Activated T-cell treated with anti-CD3 and anti-CD28 coated beads for 48 hours (primary cell): ENCODE results near the gene GPR39.

ENCODE experiments used
- DNase-seq: peaks from one replicate; pipeline ENCODE4 v3.0.0-alpha.2; 2020; ENCODE audit warnings: low read depth

Gene GPR39

GRCh38 chr2:132642415-132642814, 225.8 kb downstream of the GPR39 start:
- no peak for DNase-seq

DNA sequence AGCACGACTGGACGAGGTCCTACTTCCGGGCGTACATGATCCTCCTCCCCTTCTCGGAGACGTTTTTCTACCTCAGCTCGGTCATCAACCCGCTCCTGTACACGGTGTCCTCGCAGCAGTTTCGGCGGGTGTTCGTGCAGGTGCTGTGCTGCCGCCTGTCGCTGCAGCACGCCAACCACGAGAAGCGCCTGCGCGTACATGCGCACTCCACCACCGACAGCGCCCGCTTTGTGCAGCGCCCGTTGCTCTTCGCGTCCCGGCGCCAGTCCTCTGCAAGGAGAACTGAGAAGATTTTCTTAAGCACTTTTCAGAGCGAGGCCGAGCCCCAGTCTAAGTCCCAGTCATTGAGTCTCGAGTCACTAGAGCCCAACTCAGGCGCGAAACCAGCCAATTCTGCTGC, 228.6 kb downstream of the GPR39 start:
- DNase-seq, result no peak

DNA sequence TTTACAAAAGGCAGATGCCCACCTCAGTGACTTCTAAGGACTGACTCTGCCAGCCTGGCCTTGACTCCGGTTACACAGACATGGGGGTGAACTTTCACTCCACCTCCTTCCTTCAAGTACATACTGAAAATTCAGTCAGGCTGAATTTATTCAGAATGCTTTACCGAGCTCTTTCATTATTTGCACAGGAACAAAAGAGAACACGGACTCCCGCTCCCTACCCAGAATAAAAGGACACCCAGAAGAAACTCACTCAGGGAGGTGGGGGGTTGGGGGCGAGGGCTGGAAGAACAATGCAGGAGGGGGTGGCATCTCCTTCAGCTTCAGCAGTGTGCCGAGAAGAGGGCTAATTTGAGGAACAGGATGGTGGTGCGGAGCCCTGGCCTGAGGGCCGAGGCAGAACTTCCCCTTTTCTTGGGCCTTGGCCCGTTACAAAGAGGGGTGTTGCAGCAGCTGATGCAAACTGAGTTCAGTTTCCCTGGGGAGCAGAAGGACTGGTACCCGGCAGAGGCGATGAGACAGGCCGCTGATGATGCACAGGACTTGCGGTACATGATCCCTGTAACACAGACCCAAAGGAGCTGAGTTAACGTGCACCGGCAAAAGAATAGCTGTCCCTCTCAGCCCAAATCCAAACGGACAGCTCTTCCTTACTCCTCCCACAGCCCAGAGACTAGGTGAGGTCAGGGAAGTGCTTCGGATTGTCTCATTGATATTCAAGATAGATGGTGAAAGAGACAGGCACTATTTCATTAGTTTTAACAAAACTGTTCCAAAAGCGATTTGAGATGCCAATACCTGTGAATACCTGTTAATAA, 229.3 kb downstream of the GPR39 start:
- no peak for DNase-seq

DNA sequence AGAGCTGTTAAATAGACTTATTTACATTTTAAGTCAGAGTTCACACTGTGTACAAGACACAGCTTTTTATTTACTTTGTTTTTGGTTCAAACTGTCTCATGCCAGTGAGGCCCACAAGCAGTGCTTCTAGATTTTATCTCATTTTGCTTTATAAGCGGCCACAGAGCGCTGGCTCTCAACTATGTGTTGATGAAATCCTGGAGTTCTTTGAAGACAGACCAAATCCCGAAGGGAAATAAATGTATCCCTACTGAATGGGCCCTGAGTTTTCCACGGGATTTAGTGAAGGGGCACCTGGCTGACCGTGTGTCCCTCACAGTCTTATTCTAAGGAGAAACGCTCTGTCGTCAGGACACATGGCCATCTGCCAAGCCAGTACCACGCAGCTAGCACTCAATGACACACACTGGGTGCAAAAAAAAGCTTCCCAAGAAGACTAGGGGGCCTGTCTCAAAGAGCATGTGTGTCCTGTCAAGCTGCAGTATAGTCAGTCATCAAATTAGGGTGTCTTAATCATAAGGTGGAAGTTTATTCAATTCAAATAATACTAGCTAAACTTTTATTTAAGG, 230.0 kb downstream of the GPR39 start:
- DNase-seq, result no peak

DNA sequence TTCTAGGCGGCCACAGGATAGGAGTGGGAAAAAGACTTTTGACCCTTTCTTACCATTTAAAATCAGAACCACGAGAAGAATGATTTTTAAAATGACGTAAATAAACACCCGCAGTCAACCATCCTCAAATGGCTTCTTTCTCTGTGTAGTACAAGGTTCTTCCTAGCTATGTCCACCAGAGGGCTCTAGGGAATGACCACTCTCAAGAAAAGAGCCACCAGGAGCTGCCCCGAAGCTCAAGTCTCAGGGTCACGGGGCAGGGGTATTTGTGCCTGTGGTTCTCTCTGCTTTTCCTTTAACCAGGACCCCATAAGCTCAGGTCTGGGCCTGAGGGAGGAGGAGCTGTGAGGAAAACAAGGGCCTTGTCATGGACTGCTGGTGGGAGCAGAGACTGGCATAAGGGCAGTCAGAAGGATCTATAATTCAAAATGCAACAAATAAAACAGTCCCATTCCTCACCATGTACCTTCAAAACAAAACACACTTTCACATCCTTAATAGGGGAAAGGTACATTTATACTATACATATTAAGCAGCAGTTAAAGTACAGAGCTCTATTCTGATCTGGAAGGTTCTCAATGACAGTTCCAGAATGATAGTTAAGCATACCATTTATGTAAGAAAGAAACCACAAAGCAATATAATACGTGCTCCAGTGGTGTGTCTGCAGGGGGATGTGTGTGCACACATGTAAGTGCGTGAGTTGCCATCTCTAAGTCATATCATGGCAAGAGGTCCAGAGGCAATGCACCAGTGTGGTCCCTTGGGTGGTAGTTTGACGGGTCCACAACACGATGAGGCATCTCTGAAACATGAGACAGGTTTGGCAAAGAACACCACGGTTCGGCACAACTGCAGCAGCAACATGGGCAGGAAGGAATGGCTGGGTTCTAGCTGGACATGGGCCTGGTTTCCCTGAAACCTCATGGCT, 234.8 kb downstream of the GPR39 start:
- no peak for DNase-seq

- no peak for DNase-seq
These were observed 235.9 kb downstream of the GPR39 start for GRCh38 chr2:132652474-132652873.

DNA sequence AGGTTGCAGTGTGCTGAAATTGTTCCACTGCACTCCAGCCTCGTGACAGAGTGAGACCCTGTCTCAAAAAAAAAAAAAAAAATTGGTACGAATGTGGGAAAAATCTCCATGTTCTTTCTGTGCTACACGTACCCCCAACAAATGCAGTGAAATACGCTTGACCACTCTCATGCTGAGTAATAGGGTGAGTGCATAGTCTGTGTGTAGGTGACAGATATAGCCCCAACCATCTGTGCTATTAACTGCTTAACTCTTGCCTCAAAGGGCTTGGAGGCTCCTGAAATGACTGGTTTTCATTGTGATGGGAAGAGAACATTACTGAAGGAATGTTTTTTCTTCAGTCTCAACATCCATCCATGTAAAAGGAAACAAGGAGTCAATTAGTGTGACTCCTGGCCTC, 237.7 kb downstream of the GPR39 start:
- DNase-seq, result no peak

GRCh38 chr2:132654968-132655367, 238.4 kb downstream of the GPR39 start:
- no peak for DNase-seq

- no peak for DNase-seq
These were observed 239.8 kb downstream of the GPR39 start for GRCh38 chr2:132656266-132656975.

DNA sequence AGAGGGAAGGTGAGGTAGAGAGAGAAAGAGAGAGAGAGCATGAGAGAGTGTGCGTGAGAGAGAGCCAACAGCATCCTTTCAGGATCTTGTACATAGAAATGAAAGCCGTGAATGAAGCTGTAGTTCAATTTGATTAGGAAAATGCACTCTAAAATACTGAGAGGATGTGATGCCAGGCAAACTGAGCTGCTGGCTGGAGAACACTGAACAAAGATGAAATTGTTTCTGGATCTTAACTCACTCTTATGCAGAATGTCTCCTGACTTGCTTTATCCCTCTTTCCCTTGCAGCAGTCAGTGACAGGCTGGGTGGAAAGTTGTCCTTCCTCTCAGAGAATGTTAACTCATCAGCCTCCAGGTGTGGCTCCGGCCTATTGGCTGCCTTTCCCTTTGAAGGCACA, 242.7 kb downstream of the GPR39 start:
- no peak for DNase-seq

DNA sequence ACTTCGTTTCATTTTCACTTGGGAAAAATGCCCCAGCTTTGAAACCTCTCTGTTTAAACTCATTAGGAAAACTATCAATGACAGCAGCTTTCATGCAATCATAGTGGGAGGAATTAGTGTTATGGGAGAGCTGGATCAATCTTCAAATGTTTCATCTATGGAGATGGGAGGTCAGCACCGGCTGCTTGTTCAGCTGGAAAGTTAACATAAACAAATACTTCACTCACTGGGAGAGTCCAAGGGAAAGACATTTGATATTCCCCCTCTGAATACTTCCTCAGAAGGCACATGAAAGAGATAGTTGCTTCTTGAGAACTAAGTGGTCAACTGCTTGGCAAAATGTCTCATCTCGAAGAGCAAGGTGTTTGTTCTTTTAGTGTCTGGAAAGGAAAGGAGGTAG, 246.1 kb downstream of the GPR39 start:
- no peak for DNase-seq

- no peak for DNase-seq
These were observed 247.5 kb downstream of the GPR39 start for GRCh38 chr2:132664096-132664495.

DNA sequence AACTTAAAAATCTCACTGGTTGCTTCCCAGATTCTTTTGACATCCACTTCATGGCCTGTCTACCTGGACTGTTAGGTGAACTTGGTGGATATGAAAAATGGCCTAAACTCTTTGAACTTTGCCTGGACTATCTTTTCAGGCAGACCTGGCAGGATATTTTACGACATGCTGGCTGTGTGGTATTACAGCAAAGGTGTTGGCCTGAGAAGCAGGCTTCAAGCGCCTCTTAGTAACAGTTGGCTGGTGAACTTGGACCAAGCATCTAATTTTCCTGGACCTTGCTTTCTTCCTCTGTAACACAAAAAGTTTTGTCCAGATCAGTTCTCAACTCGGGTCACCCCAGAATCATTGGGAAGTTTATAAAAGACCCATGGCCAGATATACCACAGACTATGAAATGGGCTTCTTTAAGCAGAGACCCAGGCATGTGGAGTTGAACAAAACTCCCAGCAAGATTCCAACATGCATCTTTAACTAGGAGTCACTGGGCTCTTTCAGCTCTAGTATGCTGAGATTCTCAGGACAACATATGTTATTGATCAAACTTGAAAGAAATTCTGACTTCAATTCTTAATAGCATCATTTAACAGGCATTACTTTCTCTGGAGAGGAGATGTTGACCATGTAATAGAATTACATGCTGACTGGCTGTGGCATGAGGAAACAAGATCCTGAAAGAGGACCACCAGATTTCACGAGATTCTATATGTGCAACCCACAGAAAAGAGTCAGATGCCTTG, 249.0 kb downstream of the GPR39 start:
- DNase-seq, result no peak

DNA sequence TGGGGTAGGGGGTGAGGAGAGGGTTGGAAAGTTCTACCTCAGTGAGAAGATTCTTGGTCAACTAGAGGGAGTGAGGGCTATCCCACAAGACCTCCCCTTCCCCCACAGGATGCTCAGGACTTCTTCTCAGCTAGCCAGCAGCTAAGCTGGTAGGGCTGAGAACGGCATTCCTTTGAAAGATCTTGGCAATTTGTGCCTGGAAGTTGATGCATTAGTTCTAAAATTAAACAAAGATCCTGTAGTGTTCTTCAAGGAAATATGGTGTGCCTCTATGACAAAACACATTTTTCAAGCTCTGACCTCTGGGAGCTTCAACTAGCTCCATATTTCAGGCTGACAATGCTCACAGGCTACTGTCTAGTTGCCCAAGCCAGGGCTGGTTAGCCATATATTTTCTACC, 251.1 kb downstream of the GPR39 start:
- no peak for DNase-seq

- DNase-seq, result no peak
These were observed 251.7 kb downstream of the GPR39 start for GRCh38 chr2:132668189-132668823.

- DNase-seq, result no peak
These were observed 252.6 kb downstream of the GPR39 start for GRCh38 chr2:132668987-132669907.

DNA sequence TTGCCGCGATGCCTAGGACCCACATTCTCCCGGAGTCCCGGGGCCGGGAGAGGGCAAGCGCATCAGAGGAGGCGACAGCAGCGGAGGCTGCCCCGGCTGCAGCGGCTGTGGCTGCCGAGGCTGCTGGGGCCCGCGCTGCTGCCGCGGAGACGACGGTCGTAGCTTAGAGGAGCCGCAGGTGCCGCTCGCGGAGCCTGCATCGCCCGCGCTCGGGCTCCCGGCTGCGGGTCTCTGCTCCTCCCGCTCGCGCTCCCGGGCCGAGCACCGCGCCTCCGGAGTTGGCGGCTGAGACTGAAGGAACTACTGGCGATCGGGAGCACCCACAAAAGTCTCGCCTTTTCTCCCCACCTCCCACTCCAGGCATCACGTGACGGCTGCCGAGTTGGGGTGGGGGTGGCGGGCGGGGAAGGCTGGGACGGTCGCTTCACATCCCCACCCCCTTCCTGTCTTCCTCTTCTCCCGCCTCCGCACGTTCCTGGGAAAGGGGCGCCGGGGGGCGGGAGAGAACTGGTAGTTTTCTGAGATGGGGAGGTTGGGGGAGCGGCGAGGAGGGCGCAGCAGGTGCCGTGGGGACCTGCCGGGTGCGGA, 253.4 kb downstream of the GPR39 start, which contains the start of gene LYPD1:
LYPD1 (minus strand) TSS at position 298 of the 588 bp plus-strand sequence; CDS start at position 25, 273 bp downstream.
- no peak for DNase-seq

DNA sequence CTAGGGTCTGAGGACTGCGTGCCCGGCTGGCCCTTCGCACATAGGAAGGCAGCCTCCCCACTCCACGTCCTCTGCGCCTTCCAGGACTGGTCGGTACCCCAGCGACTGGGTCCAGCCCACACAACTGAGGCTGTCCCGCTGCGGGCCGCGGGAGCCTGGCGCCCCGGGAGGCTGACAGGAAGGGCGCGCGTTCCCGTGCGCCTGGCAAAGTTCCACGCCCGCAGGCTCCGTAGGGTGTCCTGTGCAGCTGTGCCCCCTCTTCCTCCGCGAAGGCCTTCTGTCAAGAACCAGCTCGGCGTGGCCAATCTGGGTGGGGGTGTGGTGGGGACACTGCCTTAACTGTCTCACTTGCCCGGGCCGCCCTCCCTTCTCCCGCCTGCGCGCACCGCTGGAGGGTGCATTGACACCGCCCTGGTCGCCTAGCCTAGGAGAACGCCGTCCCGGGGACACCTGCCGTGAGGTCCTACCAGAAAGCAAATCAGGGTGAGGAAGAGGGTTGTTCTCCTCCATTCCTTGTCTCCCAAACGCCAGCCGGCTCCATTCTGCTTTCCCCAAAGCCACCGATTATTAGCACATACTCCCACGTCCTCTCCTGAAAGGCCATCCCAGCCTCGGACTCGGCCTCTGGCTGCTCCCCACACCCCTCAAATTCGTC, 254.0 kb downstream of the GPR39 start:
- no peak for DNase-seq
